HL-60 (cell line): ENCODE results near the gene RTKN.

Source experiments
- DNase-seq, 2 experiments: peaks; one replicate each; pipeline ENCODE4 v3.0.0-alpha.2; 2010 to 2020; ENCODE audit warnings: low read depth in 1 of 2, low spot score in 1 of 2
- H3K27ac ChIP-seq: fragments of 250-450 bp; sonication (Bioruptor Pico); replicated peaks from 2 replicates; pipeline ENCODE4 v1.5.1; 2020; ENCODE audit warnings: mild to moderate bottlenecking, moderate library complexity
- H3K27me3 ChIP-seq: fragments of 250-450 bp; sonication (Bioruptor Pico); 2 replicates; pipeline ENCODE4 v1.5.1; 2021; ENCODE audit warnings: mild to moderate bottlenecking, moderate library complexity; ENCODE audit not compliant: insufficient read depth, poor library complexity, severe bottlenecking
- H3K4me3 ChIP-seq: replicated peaks from 2 replicates; pipeline ENCODE4 v1.5.1; 2011; ENCODE audit warnings: mild to moderate bottlenecking, control low read depth, low read length; ENCODE audit not compliant: insufficient read depth
- CTCF ChIP-seq: IDR thresholded peaks from one replicate; pipeline ENCODE4 v1.5.1; 2011; ENCODE audit warnings: low read length, control low read depth, inconsistent platforms; ENCODE audit not compliant: insufficient read depth
- GABPA ChIP-seq: IDR thresholded peaks from 2 replicates; pipeline ENCODE4 v1.6.1; 2012; ENCODE audit warnings: low read depth
- POLR2AphosphoS5 ChIP-seq: IDR thresholded peaks from 2 replicates; pipeline ENCODE4 v1.6.1; 2012; ENCODE audit warnings: low read depth
- SPI1 ChIP-seq: IDR thresholded peaks from 2 replicates; pipeline ENCODE4 v1.6.1; 2012; ENCODE audit warnings: low read depth, mild to moderate bottlenecking, borderline replicate concordance
- TF ChIP-seq, protein P1 (sequence below): IDR thresholded peaks from 2 replicates; pipeline ENCODE4 v1.6.1; 2012; ENCODE audit warnings: low read depth; ENCODE audit not compliant: insufficient replicate concordance

The RTKN gene

DNA sequence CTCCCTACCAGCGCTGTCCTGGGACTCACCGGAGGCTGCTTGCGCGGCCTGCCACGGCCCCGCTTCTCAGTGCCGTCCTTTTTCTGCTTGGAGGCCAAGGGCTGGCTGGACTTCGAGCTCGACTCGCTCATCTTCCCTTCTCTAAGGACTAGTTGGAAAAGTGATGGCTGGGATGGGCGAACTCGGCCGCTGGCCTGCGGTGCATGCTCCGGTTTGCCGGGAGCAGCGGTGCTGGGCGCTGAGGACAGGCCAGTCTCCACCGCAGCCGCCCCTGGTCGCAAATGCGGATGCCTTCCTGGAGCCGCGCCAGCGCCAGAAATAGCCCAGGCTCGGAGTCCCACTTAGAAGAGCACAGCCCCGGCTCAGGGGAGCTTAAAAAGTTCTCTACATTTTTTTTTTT is 23.4 kb downstream of the RTKN start:
- DNase-seq: no peak
- H3K4me3 ChIP-seq: no peak overlapping the region
- peaks cover 30% of the 10 kb centered on the region for H3K27me3 ChIP-seq
- TF ChIP-seq GABPA: no peak
- no peak for TF ChIP-seq CTCF
- TF ChIP-seq POLR2AphosphoS5: no peak
- TF ChIP-seq SPI1: no peak
- TF ChIP-seq, protein P1, sequence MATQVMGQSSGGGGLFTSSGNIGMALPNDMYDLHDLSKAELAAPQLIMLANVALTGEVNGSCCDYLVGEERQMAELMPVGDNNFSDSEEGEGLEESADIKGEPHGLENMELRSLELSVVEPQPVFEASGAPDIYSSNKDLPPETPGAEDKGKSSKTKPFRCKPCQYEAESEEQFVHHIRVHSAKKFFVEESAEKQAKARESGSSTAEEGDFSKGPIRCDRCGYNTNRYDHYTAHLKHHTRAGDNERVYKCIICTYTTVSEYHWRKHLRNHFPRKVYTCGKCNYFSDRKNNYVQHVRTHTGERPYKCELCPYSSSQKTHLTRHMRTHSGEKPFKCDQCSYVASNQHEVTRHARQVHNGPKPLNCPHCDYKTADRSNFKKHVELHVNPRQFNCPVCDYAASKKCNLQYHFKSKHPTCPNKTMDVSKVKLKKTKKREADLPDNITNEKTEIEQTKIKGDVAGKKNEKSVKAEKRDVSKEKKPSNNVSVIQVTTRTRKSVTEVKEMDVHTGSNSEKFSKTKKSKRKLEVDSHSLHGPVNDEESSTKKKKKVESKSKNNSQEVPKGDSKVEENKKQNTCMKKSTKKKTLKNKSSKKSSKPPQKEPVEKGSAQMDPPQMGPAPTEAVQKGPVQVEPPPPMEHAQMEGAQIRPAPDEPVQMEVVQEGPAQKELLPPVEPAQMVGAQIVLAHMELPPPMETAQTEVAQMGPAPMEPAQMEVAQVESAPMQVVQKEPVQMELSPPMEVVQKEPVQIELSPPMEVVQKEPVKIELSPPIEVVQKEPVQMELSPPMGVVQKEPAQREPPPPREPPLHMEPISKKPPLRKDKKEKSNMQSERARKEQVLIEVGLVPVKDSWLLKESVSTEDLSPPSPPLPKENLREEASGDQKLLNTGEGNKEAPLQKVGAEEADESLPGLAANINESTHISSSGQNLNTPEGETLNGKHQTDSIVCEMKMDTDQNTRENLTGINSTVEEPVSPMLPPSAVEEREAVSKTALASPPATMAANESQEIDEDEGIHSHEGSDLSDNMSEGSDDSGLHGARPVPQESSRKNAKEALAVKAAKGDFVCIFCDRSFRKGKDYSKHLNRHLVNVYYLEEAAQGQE: no peak
- H3K27ac ChIP-seq: no peak overlapping the region

GRCh38 chr2:74417763-74418162 is 24.0 kb downstream of the RTKN start:
- no peak overlapping the region for H3K4me3 ChIP-seq

DNA sequence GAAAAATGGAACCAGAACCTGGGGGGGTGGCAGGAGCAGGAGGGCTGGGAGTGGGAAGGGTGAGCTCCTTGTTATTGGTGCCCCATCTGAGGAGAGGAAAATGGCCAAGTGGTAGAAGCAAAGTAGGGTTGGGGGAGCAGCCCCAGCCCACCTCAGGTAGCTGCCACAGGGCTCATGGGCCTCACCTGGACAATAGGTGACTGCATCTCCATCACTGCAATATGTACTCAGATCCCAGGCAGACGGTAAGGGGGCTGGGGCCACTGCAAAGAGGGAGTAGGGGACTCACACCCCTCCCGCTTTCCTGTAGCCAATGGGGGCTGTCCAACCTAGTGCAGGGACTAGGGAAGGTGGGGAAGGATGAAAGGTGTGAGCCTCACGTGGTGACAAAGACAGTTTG is 24.5 kb downstream of the RTKN start:
- TF ChIP-seq POLR2AphosphoS5: no peak
- TF ChIP-seq, protein P1: no peak
- TF ChIP-seq GABPA: no peak
- TF ChIP-seq CTCF: no peak
- no peak for TF ChIP-seq SPI1

More at GRCh38 chr2:74417763-74418162, 24.0 kb downstream of the RTKN start:
- Histone ChIP-seq H3K27ac (no peak overlapping the region), H3K27me3 (peaks cover 30% of the 10 kb centered on the region)
- TF ChIP-seq, protein P1: no peak
- TF ChIP-seq SPI1 (no peak), CTCF (no peak), POLR2AphosphoS5 (no peak), GABPA (no peak)
- DNase-seq: no peak

More for the DNA sequence above, 24.5 kb downstream of the RTKN start:
- DNase-seq: no peak
- H3K27me3 ChIP-seq: peaks cover 30% of the 10 kb centered on the region
- no peak overlapping the region for H3K4me3 ChIP-seq
- no peak overlapping the region for H3K27ac ChIP-seq
